HFFc6 (cell line): ENCODE data around the gene BRF1. TPM values are rescaled to one million over a fixed set of nuclear protein-coding genes. Genes with fewer than 3 reads are reported as not detected.
"Not testable (repeated sequence)": the region's sequence is repeated elsewhere in the genome, so short reads cannot be mapped to it uniquely, and the experiment has no call there.

Source experiments
- DNase-seq: peaks from one replicate; pipeline ENCODE4 v3.0.0-alpha.2; 2018
- H3K27ac Mint-ChIP-seq: 2 replicates; pipeline ENCODE4 v1.8.0; 2020; ENCODE audit warnings: mild to moderate bottlenecking, mixed read lengths
- H3K27me3 Mint-ChIP-seq: 2 replicates; pipeline ENCODE4 v1.8.0; 2021; ENCODE audit warnings: mild to moderate bottlenecking, moderate library complexity, mixed read lengths; ENCODE audit not compliant: insufficient read depth
- H3K36me3 Mint-ChIP-seq: 2 replicates; pipeline ENCODE4 v1.8.0; 2021; ENCODE audit warnings: low read depth, mixed read lengths
- H3K4me1 Mint-ChIP-seq: 2 replicates; pipeline ENCODE4 v1.8.0; 2020; ENCODE audit warnings: low read depth, mixed read lengths
- H3K4me3 Mint-ChIP-seq: 2 replicates; pipeline ENCODE4 v1.8.0; 2020; ENCODE audit warnings: mild to moderate bottlenecking, moderate library complexity, mixed read lengths
- H3K9me3 Mint-ChIP-seq: 2 replicates; pipeline ENCODE4 v1.8.0; 2020; ENCODE audit warnings: mild to moderate bottlenecking, mixed read lengths
- total RNA-seq, 6 experiments: library from RNA; stranded (reverse); fragmentation: NEBNext Ultra II Directional; extraction: Animal tissue kit (Norgen Biotek cat#: 25700); gene quantifications; 2 replicates in 1 of 6; 3 replicates in 5 of 6; pipeline ENCODE4 v1.2.3, GENCODE V29; 2021
- TF ChIP-seq, protein P1 (sequence below): fragments of 200-600 bp; sonication (generic); IDR thresholded peaks from 2 replicates; pipeline ENCODE4 v1.5.0; 2021; ENCODE audit warnings: antibody characterized with exemption, mild to moderate bottlenecking

BRF1 gene
- total RNA-seq, 6 experiments from 2014 or later: 20.1 to 25.8 (median 21.8) TPM

- DNase-seq: no peak
- Mint-ChIP-seq H3K4me3 (no peak overlapping the region), H3K4me1 (peaks cover 11% of the 10 kb centered on the region), H3K9me3 (no peaks in the 10 kb centered on the region), H3K27me3 (no peaks in the 10 kb centered on the region), H3K27ac (no peak overlapping the region), H3K36me3 (no peaks in the 10 kb centered on the region)
- TF ChIP-seq, protein P1, sequence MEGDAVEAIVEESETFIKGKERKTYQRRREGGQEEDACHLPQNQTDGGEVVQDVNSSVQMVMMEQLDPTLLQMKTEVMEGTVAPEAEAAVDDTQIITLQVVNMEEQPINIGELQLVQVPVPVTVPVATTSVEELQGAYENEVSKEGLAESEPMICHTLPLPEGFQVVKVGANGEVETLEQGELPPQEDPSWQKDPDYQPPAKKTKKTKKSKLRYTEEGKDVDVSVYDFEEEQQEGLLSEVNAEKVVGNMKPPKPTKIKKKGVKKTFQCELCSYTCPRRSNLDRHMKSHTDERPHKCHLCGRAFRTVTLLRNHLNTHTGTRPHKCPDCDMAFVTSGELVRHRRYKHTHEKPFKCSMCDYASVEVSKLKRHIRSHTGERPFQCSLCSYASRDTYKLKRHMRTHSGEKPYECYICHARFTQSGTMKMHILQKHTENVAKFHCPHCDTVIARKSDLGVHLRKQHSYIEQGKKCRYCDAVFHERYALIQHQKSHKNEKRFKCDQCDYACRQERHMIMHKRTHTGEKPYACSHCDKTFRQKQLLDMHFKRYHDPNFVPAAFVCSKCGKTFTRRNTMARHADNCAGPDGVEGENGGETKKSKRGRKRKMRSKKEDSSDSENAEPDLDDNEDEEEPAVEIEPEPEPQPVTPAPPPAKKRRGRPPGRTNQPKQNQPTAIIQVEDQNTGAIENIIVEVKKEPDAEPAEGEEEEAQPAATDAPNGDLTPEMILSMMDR: no peak
Measured at GRCh38 chr14:105329411-105330150, 28.8 kb upstream of the BRF1 start.

- DNase-seq: no peak
- Mint-ChIP-seq H3K27ac (no peak overlapping the region), H3K27me3 (no peaks in the 10 kb centered on the region), H3K9me3 (no peaks in the 10 kb centered on the region), H3K4me1 (peaks cover 11% of the 10 kb centered on the region), H3K36me3 (no peaks in the 10 kb centered on the region), H3K4me3 (no peak overlapping the region)
- TF ChIP-seq, protein P1: no peak
Measured at GRCh38 chr14:105328678-105329390, 28.0 kb upstream of the BRF1 start.

GRCh38 chr14:105328070-105328677 is 27.4 kb upstream of the BRF1 start:
- Mint-ChIP-seq H3K4me1 (peaks cover 16% of the 10 kb centered on the region), H3K27ac (no peak overlapping the region), H3K27me3 (no peaks in the 10 kb centered on the region), H3K36me3 (peaks cover 4% of the 10 kb centered on the region; the same call in 1 of the 2 replicates), H3K4me3 (no peak overlapping the region), H3K9me3 (no peaks in the 10 kb centered on the region)
- DNase-seq: no peak
- TF ChIP-seq, protein P1: no peak

DNA sequence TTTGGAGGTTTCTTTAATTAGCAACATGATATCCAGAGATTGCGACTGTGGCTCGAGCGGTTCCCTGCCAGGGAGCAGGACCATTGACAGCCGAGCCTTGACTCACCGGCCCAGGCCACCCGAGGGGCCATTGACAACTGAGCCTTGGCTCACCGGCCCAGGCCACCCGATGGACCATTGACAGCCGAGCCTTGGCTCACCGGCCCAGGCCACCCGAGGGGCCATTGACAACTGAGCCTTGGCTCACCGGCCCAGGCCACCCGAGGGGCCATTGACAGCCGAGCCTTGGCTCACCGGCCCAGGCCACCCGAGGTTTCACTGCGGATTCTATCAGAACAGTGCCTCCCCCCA is 26.9 kb upstream of the BRF1 start:
- not testable (repeated sequence) for H3K27me3 Mint-ChIP-seq, H3K4me3 Mint-ChIP-seq, H3K36me3 Mint-ChIP-seq, H3K9me3 Mint-ChIP-seq, H3K27ac Mint-ChIP-seq, DNase-seq
- peaks cover 21% of the 10 kb centered on the region for H3K4me1 Mint-ChIP-seq

- no peaks in the 10 kb centered on the region for H3K9me3 Mint-ChIP-seq
- peaks cover 26% of the 10 kb centered on the region for H3K4me1 Mint-ChIP-seq
- no peak overlapping the region for H3K27ac Mint-ChIP-seq
- TF ChIP-seq, protein P1: no peak
- no peak overlapping the region for H3K4me3 Mint-ChIP-seq
- no peak for DNase-seq
- H3K36me3 Mint-ChIP-seq: peaks cover 11% of the 10 kb centered on the region
- H3K27me3 Mint-ChIP-seq: no peaks in the 10 kb centered on the region
Measured at GRCh38 chr14:105326891-105327694, 26.3 kb upstream of the BRF1 start.
